ENCODE results near the gene PEX10. TPM values are rescaled to one million over a fixed set of nuclear protein-coding genes. Genes with fewer than 3 reads are reported as not detected.
A peak's percentile ranks its signal among the peaks of the same experiment; 100 is the strongest.

PEX10 gene
- total and polyA plus RNA-seq, 10 of the 15 experiments (the other 5 are each of a cell fraction or from before 2014, with no cell fraction given): 0.24 to 24.9 (median 16.8) TPM; not detected in 1

DNA sequence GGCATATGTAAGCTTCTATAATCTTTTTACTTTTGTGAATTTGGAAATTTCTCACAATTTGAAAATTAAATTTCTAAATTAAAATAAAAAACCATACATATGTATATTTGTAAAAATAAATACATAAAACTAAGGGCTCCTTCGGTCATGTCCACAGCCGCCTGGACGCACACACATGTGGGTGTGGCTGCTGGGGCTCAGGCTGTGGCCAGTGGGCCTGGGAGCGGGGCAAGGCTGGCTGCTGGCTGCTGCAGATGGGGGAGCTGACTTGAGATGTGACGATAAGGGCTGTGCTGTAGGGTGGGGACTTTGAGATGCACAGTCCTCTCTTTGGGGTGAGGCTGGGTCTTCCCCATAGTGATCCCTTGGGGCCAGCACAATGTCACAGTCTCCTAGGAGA, 15.9 kb downstream of the PEX10 start:
- ATAC-seq (no peak), FAIRE-seq (no peak), DNase-seq (ENCODE audit: low read depth, low spot score) (no peak)
- ChIA-PET POLR2A (interaction anchor here (1.3 kb wide), 1 partner anchor 15 kb away, joined by 6 read pairs; no protein-coding TSS in a partner anchor), RAD21 (ENCODE audit: unreplicated experiment) (no interaction called here), SMC1A (ENCODE audit: uncharacterized antibody, unreplicated experiment) (no interaction called here), CTCF (interaction anchor here (0.6 to 1.1 kb wide), 2 partner anchors 17 to 201 kb away, joined by 3 to 4 read pairs; partner anchors contain the start of gene FAAP20)
- in situ Hi-C loops (cut with MboI): no loop called here
- Histone ChIP-seq H3K79me2 (ENCODE audit: control insufficient read depth, insufficient read depth, low read length) (peaks cover 36% of the 10 kb centered on the region), H3K27me3 (replicated peaks in 1 of 2; ENCODE audit: control insufficient read depth in 2 of 2, insufficient read depth in 2 of 2, low read length in 1 of 2) (no peaks in the 10 kb centered on the region), H3K9me3 (replicated peaks; ENCODE audit: control insufficient read depth, insufficient read depth, low read length) (no peaks in the 10 kb centered on the region), H3K4me1 (ENCODE audit: control insufficient read depth, insufficient read depth, low read length) (peaks cover 9% of the 10 kb centered on the region), H3K4me3 (no peak overlapping the region), H3K4me2 (ENCODE audit: control insufficient read depth, insufficient read depth) (no peak overlapping the region), H3K36me3 (ENCODE audit: control insufficient read depth in 2 of 2, insufficient read depth in 2 of 2, low read length in 1 of 2) (peaks cover 15 to 23% of the 10 kb centered on the region in 2 experiments), H2AFZ (ENCODE audit: control insufficient read depth, low read depth, low read length) (no peak overlapping the region), H3K27ac (ENCODE audit: control insufficient read depth, insufficient read depth) (no peak overlapping the region), H4K20me1 (ENCODE audit: control insufficient read depth, insufficient read depth) (no peaks in the 10 kb centered on the region), H3K9ac (ENCODE audit: control insufficient read depth, insufficient read depth, low read length) (no peak overlapping the region)
- no TSS peak for BruUV-seq (replicated peaks)
- intact Hi-C loops (cut with micrococcal nuclease; ENCODE audit: unreplicated experiment): no loop called here
- peak; percentile 9; the same call in 1 of the 2 replicates for TF ChIP-seq POLR2A (IDR thresholded peaks at IDR 0.05; ENCODE audit: low read depth, low read length)
- TF ChIP-seq ZNF384 (IDR thresholded peaks at IDR 0.05; ENCODE audit: borderline replicate concordance, low read depth, low read length): no peak
- WGBS (ENCODE audit: insufficient coverage, insufficient replicate concordance, low lambda C conversion rate, missing lambda C conversion rate): 87% methylated on average over 5 of the region's 5 CpGs

DNA sequence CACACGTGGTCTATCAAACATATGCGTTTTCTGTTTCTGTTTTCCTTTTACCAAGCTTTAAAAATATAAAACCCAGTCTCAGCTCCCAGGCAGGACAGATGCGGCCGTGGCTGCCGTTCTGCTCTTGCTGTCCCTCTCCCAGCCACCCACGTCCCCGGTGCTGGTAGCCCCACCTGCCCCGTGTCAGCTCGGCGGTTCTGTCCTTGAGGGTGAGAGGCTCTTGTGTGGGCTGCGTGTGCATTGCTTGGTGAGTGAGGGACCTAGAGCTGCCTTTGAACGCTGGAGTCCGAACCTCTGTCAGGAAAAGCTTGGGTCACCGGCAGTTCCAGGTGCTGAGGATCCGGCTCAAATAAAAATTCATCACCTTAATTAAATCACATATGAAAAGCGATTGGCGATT, 16.3 kb downstream of the PEX10 start:
- Histone ChIP-seq H3K4me1 (ENCODE audit: control insufficient read depth, insufficient read depth, low read length) (peaks cover 9% of the 10 kb centered on the region), H3K27ac (ENCODE audit: control insufficient read depth, insufficient read depth) (no peak overlapping the region), H3K4me3 (no peak overlapping the region), H3K9ac (ENCODE audit: control insufficient read depth, insufficient read depth, low read length) (no peak overlapping the region), H3K4me2 (ENCODE audit: control insufficient read depth, insufficient read depth) (no peak overlapping the region), H4K20me1 (ENCODE audit: control insufficient read depth, insufficient read depth) (no peaks in the 10 kb centered on the region), H3K79me2 (ENCODE audit: control insufficient read depth, insufficient read depth, low read length) (peaks cover 39% of the 10 kb centered on the region), H3K9me3 (replicated peaks; ENCODE audit: control insufficient read depth, insufficient read depth, low read length) (no peaks in the 10 kb centered on the region), H3K27me3 (replicated peaks in 1 of 2; ENCODE audit: control insufficient read depth in 2 of 2, insufficient read depth in 2 of 2, low read length in 1 of 2) (no peaks in the 10 kb centered on the region), H3K36me3 (ENCODE audit: control insufficient read depth in 2 of 2, insufficient read depth in 2 of 2, low read length in 1 of 2) (peaks cover 15 to 22% of the 10 kb centered on the region in 2 experiments), H2AFZ (ENCODE audit: control insufficient read depth, low read depth, low read length) (no peak overlapping the region)
- RAD21 ChIA-PET (ENCODE audit: unreplicated experiment): no interaction called here
- SMC1A ChIA-PET (ENCODE audit: uncharacterized antibody, unreplicated experiment): no interaction called here
- TF ChIP-seq, protein P1, sequence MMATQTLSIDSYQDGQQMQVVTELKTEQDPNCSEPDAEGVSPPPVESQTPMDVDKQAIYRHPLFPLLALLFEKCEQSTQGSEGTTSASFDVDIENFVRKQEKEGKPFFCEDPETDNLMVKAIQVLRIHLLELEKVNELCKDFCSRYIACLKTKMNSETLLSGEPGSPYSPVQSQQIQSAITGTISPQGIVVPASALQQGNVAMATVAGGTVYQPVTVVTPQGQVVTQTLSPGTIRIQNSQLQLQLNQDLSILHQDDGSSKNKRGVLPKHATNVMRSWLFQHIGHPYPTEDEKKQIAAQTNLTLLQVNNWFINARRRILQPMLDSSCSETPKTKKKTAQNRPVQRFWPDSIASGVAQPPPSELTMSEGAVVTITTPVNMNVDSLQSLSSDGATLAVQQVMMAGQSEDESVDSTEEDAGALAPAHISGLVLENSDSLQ (IDR thresholded peaks at IDR 0.05): no peak
- TF ChIP-seq POLR2A (IDR thresholded peaks at IDR 0.05; ENCODE audit: low read depth, low read length): peak; percentile 33; the same call in 1 of the 2 replicates
- DNase-seq (ENCODE audit: low read depth, low spot score) (no peak), FAIRE-seq (no peak), ATAC-seq (no peak)
- in situ Hi-C loops (cut with MboI) (no loop called here), intact Hi-C loops (cut with micrococcal nuclease; ENCODE audit: unreplicated experiment) (no loop called here)
- no TSS peak for BruUV-seq (replicated peaks)
- POLR2A ChIA-PET: interaction anchor here (1.3 kb wide), 1 partner anchor 15 kb away, joined by 6 read pairs; no protein-coding TSS in a partner anchor
- CTCF ChIA-PET: interaction anchor here (0.6 to 1.1 kb wide), 2 partner anchors 17 to 201 kb away, joined by 3 to 4 read pairs; partner anchors contain the start of gene FAAP20
- 89% methylated on average over 17 of the region's 17 CpGs for WGBS (ENCODE audit: insufficient coverage, insufficient replicate concordance, low lambda C conversion rate, missing lambda C conversion rate)
